Right forelimb (tissue), 1 donor: ENCODE results near the gene NSMCE3.

ENCODE experiments used
- DNase-seq: peaks from one replicate; pipeline ENCODE4 v3.0.0-alpha.2; 2018

The NSMCE3 gene

GRCh38 chr15:29269485-29270168, at the start of gene NSMCE3:
Gene NSMCE3, minus strand, starts transcription at chr15:29269822. Its CDS starts 117 bp downstream, at chr15:29269705.
- peak; percentile 93 for DNase-seq

DNA sequence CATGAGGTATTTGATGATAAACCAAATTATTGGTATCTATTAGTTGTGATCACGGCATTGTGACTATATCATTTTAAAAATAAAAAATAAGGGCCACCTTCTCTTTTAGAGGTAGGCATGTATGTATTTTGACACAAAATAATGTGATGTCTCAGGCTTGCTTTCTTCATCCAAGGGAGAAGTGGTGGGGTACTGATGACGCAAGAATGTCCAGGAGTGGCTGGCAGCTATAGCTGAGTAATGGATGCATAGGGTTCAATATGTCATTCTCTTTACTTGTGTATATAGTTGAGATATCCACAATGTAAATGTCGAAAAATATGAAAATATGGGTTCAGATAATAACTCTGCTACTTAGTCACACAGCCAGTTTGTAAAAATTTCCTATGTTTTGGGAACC, 46.8 kb upstream of the NSMCE3 start:
- DNase-seq, result no peak

- no peak for DNase-seq
These were observed 42.8 kb upstream of the NSMCE3 start for GRCh38 chr15:29312387-29312786.

- DNase-seq, result no peak
These were observed 42.1 kb upstream of the NSMCE3 start for GRCh38 chr15:29311696-29312095.

DNA sequence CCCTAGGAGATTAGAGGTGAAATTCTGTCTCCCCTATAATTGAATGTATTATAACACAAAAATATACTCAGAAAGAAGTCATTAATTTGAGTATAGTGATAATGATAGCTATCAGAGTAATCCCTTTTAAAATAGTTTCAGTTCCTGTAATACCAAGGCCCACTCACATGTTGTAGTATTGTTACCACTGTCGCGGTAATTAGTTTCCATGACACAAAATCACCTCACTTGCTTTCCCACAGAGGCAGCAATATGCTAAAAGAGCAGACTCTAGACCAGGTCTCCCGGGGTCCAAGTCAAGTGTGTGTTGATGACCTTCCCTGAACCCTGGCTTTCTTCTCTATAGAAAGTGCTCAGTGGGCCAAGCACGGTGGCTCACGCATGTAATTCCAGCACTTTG, 39.5 kb upstream of the NSMCE3 start:
- no peak for DNase-seq

GRCh38 chr15:29308299-29308698, 38.7 kb upstream of the NSMCE3 start:
- no peak for DNase-seq

GRCh38 chr15:29305556-29305955, 35.9 kb upstream of the NSMCE3 start:
- DNase-seq, result no peak

DNA sequence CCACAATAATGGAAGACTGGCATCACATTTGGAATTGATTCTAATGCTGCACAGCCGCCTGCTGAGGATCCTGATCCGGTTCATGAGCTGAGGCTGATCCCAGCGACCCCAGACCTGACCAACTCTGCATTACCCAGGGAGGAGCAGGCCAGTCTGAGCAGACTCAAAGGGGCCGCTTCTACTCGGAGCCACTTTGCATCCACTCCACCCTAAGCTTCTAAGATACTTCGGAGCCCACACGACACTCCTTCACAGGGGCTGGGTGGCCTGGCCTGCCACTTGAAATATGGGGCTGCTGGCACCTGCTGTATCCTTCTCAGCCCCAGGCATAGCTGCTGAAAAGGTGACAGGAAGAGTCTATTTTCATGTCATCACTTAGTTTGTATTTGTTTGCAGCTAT, 33.2 kb upstream of the NSMCE3 start:
- no peak for DNase-seq

GRCh38 chr15:29299784-29300183, 30.2 kb upstream of the NSMCE3 start:
- no peak for DNase-seq

DNA sequence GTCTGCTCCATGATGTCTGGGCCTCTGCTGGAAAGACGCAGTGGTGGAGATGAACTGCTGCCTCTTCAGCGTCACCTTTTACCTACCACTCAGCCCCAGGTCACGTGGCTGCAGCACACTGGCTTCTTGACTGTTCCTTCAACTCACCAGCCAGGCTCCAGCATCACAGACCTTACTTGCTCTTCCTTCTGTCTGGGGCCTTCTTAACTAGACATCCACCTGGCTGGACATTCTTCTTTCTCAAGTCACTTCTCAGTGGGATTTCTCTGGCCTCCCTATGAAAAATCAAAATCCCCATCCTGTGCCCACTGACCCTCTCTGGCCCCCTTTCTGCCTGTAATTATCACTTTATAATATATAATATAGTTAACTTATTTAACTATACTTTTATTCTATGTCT, 29.7 kb upstream of the NSMCE3 start:
- no peak for DNase-seq

GRCh38 chr15:29294732-29295325, 25.2 kb upstream of the NSMCE3 start:
- DNase-seq, result no peak

DNA sequence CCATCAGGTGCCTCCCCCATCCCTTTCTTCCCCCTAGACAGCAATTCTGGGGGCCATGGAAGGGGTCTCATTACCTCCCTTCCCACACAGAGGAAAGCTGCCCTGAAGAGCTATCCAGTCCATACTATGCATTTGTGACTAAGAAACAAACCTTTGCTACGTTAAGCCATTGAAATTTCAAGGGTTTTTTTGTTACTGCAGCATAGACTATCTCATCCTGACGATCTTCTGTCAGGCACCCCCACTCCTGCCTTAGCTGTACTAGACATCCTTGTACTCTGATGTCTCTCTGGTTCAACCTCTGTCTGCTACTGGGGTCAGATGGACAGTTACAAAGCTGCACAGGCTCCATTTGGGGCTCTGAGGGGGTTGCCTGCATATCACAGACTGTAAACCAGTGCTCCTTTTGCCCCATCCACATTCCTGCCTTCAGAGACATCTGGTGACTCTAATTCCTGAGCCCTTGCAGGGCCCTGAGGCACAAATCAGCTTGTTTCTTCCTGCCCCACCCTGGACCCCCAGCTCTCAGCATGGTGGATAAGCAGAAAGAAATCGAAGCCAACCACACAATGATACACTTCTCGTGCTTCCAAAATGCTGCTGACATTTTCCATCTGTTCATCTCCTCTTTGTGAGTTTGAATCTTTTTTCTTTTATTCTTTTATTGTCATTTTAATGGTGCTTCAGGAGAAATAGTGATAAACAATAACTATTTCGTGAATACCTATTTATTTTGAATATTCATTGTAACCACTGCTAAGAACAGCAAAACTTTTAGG, 21.6 kb upstream of the NSMCE3 start:
- no peak for DNase-seq

DNA sequence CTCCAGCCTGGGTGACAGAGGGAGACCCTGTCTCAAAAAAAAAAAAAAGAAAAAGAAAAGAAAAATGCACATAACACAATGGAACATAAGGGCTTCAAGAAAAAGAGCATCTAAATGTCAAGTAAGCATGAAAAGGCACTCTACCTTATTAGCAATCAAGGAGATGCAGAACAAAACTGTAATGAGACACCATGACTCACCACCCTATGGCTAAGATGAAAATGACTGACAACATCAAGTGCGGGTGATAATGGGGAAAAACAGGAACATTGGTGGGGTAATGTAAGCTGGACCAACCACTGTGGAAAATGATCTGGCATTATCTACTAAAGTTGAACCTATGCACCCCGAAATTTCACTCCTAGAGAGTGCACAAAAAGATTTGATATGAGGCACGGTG, 19.6 kb upstream of the NSMCE3 start:
- no peak for DNase-seq

- DNase-seq, result no peak
These were observed 15.8 kb upstream of the NSMCE3 start for GRCh38 chr15:29285386-29285785.

- no peak for DNase-seq
These were observed 13.8 kb upstream of the NSMCE3 start for GRCh38 chr15:29283381-29283780.

GRCh38 chr15:29280514-29280913, 10.9 kb upstream of the NSMCE3 start:
- no peak for DNase-seq

DNA sequence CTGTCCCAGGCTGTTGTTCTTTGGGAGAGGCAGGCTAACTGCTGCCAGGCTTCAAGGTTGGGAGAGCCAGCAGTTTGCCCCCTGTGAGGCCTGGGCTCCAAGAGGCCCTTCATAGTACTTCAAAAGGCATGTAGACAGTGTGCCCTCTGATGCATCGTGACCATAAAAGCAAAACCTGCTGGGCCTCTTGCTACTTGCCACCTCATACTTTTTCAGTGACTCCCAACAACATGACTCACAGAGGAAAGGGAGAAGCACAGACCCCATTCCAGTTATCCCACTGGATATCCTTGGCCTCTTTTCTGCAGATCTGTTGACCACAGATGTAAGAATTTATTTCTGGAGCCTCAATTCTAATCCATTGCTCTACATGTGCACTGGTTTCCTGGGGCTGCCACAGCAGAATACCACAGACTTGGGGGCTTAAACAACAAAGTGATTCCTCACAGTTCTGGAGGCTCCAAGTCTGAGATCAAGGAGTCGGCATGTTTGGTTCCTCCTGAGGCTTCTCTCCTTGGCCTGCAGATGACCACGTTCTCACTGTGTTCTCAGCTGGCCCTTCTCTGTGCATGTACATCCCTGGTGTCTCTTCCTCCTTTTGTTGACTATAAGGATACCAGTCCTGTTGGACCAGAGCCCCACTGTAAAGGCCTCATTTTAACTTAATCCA, 8.9 kb upstream of the NSMCE3 start:
- DNase-seq, result no peak

DNA sequence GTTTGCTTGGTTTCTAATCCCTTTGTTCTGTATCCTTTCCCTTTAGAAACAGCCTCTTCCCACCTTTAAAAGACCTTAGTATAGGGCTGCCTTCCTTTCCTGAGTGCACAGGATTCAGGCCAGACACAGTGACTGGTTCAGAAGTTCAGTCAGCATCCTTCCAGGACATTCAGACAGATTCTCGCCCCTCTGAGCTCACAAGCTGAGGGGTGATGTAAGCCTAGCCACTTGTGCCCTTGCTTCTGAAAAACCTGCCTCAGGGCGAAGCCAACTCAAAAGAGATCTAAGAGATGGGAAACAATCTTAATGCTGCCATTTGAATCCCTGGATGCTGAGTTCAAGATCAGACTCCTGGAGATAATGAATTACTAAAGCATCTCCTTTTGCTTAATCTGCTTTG, 6.7 kb upstream of the NSMCE3 start:
- DNase-seq, result no peak

DNA sequence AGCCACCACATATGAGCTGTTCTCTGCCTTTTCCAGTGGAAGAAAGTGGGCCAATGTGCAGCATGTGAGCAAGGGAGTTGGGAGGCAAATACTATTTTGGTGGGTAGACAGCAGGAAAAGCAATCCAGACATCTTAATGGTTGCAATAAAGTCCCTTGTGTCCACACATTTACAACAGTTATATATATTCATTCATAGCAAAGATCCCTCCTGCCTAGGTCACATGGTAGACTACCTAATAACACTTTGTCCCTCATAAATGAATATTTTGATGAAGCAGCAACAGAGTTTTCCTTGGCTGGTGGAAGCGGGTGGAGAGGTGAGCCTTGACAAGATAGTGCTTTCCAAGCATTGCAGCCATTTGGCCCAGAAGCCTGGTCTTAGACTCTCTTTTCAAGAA, 6.2 kb upstream of the NSMCE3 start:
- no peak for DNase-seq

GRCh38 chr15:29274946-29275345, 5.3 kb upstream of the NSMCE3 start:
- no peak for DNase-seq

DNA sequence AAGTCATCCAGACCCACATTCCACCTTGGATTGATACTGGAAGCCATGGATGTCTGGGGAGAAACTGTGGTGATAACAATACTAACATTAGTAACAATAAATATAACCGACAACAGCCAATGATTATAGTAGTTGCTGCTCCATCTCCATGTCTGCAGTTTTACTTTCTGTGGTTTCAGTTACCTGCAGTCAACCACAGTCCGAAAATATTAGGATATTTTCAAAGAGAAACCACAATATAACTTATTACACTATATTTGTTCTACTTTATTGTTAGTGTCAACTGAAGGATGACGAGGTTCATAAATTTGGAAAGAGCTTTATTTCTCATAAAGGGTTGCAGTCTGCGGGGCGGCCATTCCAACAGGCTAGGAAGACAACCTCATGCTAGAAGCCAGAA, 2.6 kb upstream of the NSMCE3 start:
- no peak for DNase-seq

- DNase-seq, result no peak
These were observed 1.4 kb upstream of the NSMCE3 start for GRCh38 chr15:29270976-29271375.

GRCh38 chr15:29270169-29270955, 740 bp upstream of the NSMCE3 start:
- no peak for DNase-seq
